ENCODE measurements around the gene INSIG2. TPM values are rescaled to one million over a fixed set of nuclear protein-coding genes. Genes with fewer than 3 reads are reported as not detected.

The INSIG2 gene
- 10 to 100 TPM; 25.0 to 25.3 TPM for total RNA-seq

GRCh38 chr2:118088051-118089024, at the start of gene INSIG2:
Gene INSIG2 (plus strand): TSS chr2:118088471. CDS start chr2:118096557, 8,086 bp downstream.
- no peaks in the 10 kb centered on the region for H3K9me3 ChIP-seq
- no peak for TF ChIP-seq CTCF (IDR thresholded peaks at IDR 0.05)
- ATAC-seq (ENCODE audit: insufficient number of reproducible peaks, low FRiP score, low read depth) (peak; percentile 81), DNase-seq (ENCODE audit: low spot score) (peak; percentile 79)
- H3K4me1 ChIP-seq (ENCODE audit: control insufficient read depth in 1 of 2, low read depth in 2 of 2) = peaks cover 7 to 41% of the 10 kb centered on the region in 2 donors
- H3K36me3 ChIP-seq = no peaks in the 10 kb centered on the region
- H3K27ac ChIP-seq = peak within 1 kb of the TSS; percentile 57 to 67
- H3K27me3 ChIP-seq (replicated peaks; ENCODE audit: insufficient read depth) = no peaks in the 10 kb centered on the region
- peak within 1 kb of the TSS; percentile 87 for H3K4me3 ChIP-seq

GRCh38 chr2:118040891-118041290, 47.4 kb upstream of the INSIG2 start:
- H3K9me3 ChIP-seq = peaks cover 6% of the 10 kb centered on the region
- H3K27me3 ChIP-seq (replicated peaks; ENCODE audit: insufficient read depth) = no peaks in the 10 kb centered on the region
- no peak for ATAC-seq (ENCODE audit: insufficient number of reproducible peaks, low FRiP score, low read depth)

GRCh38 chr2:118044103-118044716, 44.1 kb upstream of the INSIG2 start:
- H3K27ac ChIP-seq = no peak overlapping the region
- no peaks in the 10 kb centered on the region for H3K9me3 ChIP-seq
- H3K4me3 ChIP-seq = no peak overlapping the region
- DNase-seq (ENCODE audit: low spot score) (no peak), ATAC-seq (ENCODE audit: insufficient number of reproducible peaks, low FRiP score, low read depth) (no peak)
- H3K4me1 ChIP-seq (ENCODE audit: control insufficient read depth in 1 of 2, low read depth in 2 of 2) = no peaks in the 10 kb centered on the region
- H3K27me3 ChIP-seq (replicated peaks; ENCODE audit: insufficient read depth) = peaks cover 3% of the 10 kb centered on the region
- H3K36me3 ChIP-seq = no peaks in the 10 kb centered on the region
- no peak for TF ChIP-seq CTCF (IDR thresholded peaks at IDR 0.05)

More at GRCh38 chr2:118040891-118041290, 47.4 kb upstream of the INSIG2 start:
- H3K27ac ChIP-seq = no peak overlapping the region
- H3K36me3 ChIP-seq = no peaks in the 10 kb centered on the region
- no peak overlapping the region for H3K4me3 ChIP-seq
- no peak for DNase-seq (ENCODE audit: low spot score)
- no peak for TF ChIP-seq CTCF (IDR thresholded peaks at IDR 0.05)
- no peaks in the 10 kb centered on the region for H3K4me1 ChIP-seq (ENCODE audit: control insufficient read depth in 1 of 2, low read depth in 2 of 2)

GRCh38 chr2:118044854-118045253, 43.4 kb upstream of the INSIG2 start:
- no peak for TF ChIP-seq CTCF (IDR thresholded peaks at IDR 0.05)
- DNase-seq (ENCODE audit: low spot score) = no peak
- Histone ChIP-seq H3K36me3 (no peaks in the 10 kb centered on the region), H3K27ac (no peak overlapping the region), H3K4me3 (no peak overlapping the region), H3K9me3 (no peaks in the 10 kb centered on the region), H3K27me3 (replicated peaks; ENCODE audit: insufficient read depth) (peaks cover 5% of the 10 kb centered on the region), H3K4me1 (ENCODE audit: control insufficient read depth in 1 of 2, low read depth in 2 of 2) (no peaks in the 10 kb centered on the region)
- ATAC-seq (ENCODE audit: insufficient number of reproducible peaks, low FRiP score, low read depth) = no peak

- no peak for DNase-seq (ENCODE audit: low spot score)
- no peaks in the 10 kb centered on the region for H3K9me3 ChIP-seq
- no peak for ATAC-seq (ENCODE audit: insufficient number of reproducible peaks, low FRiP score, low read depth)
- peaks cover 5% of the 10 kb centered on the region for H3K27me3 ChIP-seq (replicated peaks; ENCODE audit: insufficient read depth)
- no peaks in the 10 kb centered on the region for H3K36me3 ChIP-seq
- H3K27ac ChIP-seq = no peak overlapping the region
- no peaks in the 10 kb centered on the region for H3K4me1 ChIP-seq (ENCODE audit: control insufficient read depth in 1 of 2, low read depth in 2 of 2)
- no peak overlapping the region for H3K4me3 ChIP-seq
- no peak for TF ChIP-seq CTCF (IDR thresholded peaks at IDR 0.05)
Measured at GRCh38 chr2:118045286-118045685, 43.0 kb upstream of the INSIG2 start.
